GM23338 (cell line): ENCODE results near the gene RFNG. TPM values are rescaled to one million over a fixed set of nuclear protein-coding genes. Genes with fewer than 3 reads are reported as not detected.
A peak's percentile ranks its signal among the peaks of the same experiment; 100 is the strongest.

Experiments used
- ATAC-seq: fragments of 200-7000 bp; cut with Tn5 transposase; 3 replicates; pipeline ENCODE4 v1.9.1; 2020
- DNase-seq: peaks from one replicate; pipeline ENCODE4 v3.0.0-alpha.2; 2015; ENCODE audit warnings: low spot score
- H2AFZ ChIP-seq: fragments of 200-600 bp; sonication (generic); 2 replicates; pipeline ENCODE4 v1.8.0; 2016; ENCODE audit warnings: antibody characterized with exemption, mild to moderate bottlenecking, moderate library complexity
- H3F3A ChIP-seq: fragments of 200-600 bp; sonication (generic); replicated peaks from 2 replicates; pipeline ENCODE4 v1.8.0; 2017; ENCODE audit warnings: antibody characterized with exemption, mixed run types, low read depth
- H3K27ac ChIP-seq: fragments of 200-600 bp; sonication (generic); 2 replicates; pipeline ENCODE4 v1.6.1; 2016; ENCODE audit warnings: low read depth
- H3K27me3 ChIP-seq: fragments of 200-600 bp; sonication (generic); 2 replicates; pipeline ENCODE4 v1.8.0; 2016; ENCODE audit warnings: mild to moderate bottlenecking, mixed run types, moderate library complexity; ENCODE audit not compliant: insufficient read depth
- H3K36me3 ChIP-seq: fragments of 200-600 bp; sonication (generic); 2 replicates; pipeline ENCODE4 v1.8.0; 2016; ENCODE audit warnings: mild to moderate bottlenecking; ENCODE audit not compliant: insufficient read depth
- H3K4me1 ChIP-seq: fragments of 200-600 bp; sonication (generic); 2 replicates; pipeline ENCODE4 v1.8.0; 2016; ENCODE audit warnings: mild to moderate bottlenecking, moderate library complexity; ENCODE audit not compliant: insufficient read depth
- H3K4me2 ChIP-seq: fragments of 200-600 bp; sonication (generic); 2 replicates; pipeline ENCODE4 v1.7.1; 2017; ENCODE audit warnings: mixed run types
- H3K4me3 ChIP-seq: fragments of 200-600 bp; sonication (generic); 2 replicates; pipeline ENCODE4 v1.6.1; 2016; ENCODE audit warnings: mixed run types
- H3K79me2 ChIP-seq: fragments of 200-600 bp; sonication (generic); replicated peaks from 2 replicates; pipeline ENCODE4 v1.8.0; 2017; ENCODE audit warnings: mild to moderate bottlenecking; ENCODE audit not compliant: insufficient read depth
- H3K9me2 ChIP-seq: fragments of 200-600 bp; sonication (generic); 2 replicates; pipeline ENCODE4 v1.8.0; 2017; ENCODE audit not compliant: insufficient read depth
- H4K20me1 ChIP-seq: fragments of 200-600 bp; sonication (generic); replicated peaks from 2 replicates; pipeline ENCODE4 v1.8.0; 2017; ENCODE audit warnings: mild to moderate bottlenecking; ENCODE audit not compliant: insufficient read depth
- H3K27ac Mint-ChIP-seq: 2 replicates; pipeline ENCODE4 v1.8.0; 2020; ENCODE audit warnings: inconsistent platforms, mild to moderate bottlenecking, moderate library complexity, mixed read lengths
- H3K27me3 Mint-ChIP-seq: 3 replicates; pipeline ENCODE4 v1.8.0; 2022; ENCODE audit warnings: low read depth, mild to moderate bottlenecking, moderate library complexity, mixed read lengths, inconsistent platforms; ENCODE audit not compliant: insufficient read depth, poor library complexity
- H3K36me3 Mint-ChIP-seq: 3 replicates; pipeline ENCODE4 v1.8.0; 2021; ENCODE audit warnings: low read depth, mild to moderate bottlenecking, inconsistent platforms, moderate library complexity, mixed read lengths
- H3K4me1 Mint-ChIP-seq: 3 replicates; pipeline ENCODE4 v1.8.0; 2020; ENCODE audit warnings: mild to moderate bottlenecking, inconsistent platforms, mixed read lengths
- H3K4me3 Mint-ChIP-seq: 3 replicates; pipeline ENCODE4 v1.8.0; 2021; ENCODE audit warnings: moderate library complexity, mild to moderate bottlenecking, inconsistent platforms, mixed read lengths
- H3K9me3 Mint-ChIP-seq: 3 replicates; pipeline ENCODE4 v1.8.0; 2020; ENCODE audit warnings: moderate library complexity, mild to moderate bottlenecking, inconsistent platforms, mixed read lengths
- ZNF331 ChIP-seq: fragments of 250-450 bp; sonication (Bioruptor Pico); IDR thresholded peaks from 2 replicates; pipeline ENCODE4 v1.5.0; 2020; ENCODE audit warnings: low read depth, mild to moderate bottlenecking, moderate library complexity
- polyA plus RNA-seq: library from polyadenylated mRNA; unstranded; fragments of >200 nt; fragmentation: Nextera tagmentation; extraction: Ambion mirVana; gene quantifications from 2 replicates; pipeline ENCODE4 v1.2.1, GENCODE V29; 2016
- total RNA-seq: library from RNA; depleted of rRNA; stranded (reverse); fragments of >200 nt; shearing (Covaris generic); gene quantifications from 2 replicates; pipeline ENCODE4 v1.2.3, GENCODE V29; 2014
- TF ChIP-seq, protein P1 (sequence below), 2 experiments: fragments of 200-600 bp in 1 of 2; sonication (generic) in 1 of 2; conservative IDR thresholded peaks; 2 replicates each; pipeline versions ENCODE4 v1.5.1 to v1.6.1; 2016 to 2017; ENCODE audit warnings: antibody characterized with exemption in 2 of 2, low read depth in 2 of 2, mild to moderate bottlenecking in 2 of 2, moderate library complexity in 1 of 2
- TF ChIP-seq, protein P2 (sequence below): fragments of 250-450 bp; sonication (Bioruptor Pico); IDR thresholded peaks from 2 replicates; pipeline ENCODE4 v1.5.0; 2020; ENCODE audit warnings: mild to moderate bottlenecking, moderate library complexity

Gene RFNG
- total and polyA plus RNA-seq, 2 experiments from 2014 or later, result 18.0 to 44.7 TPM

GRCh38 chr17:82021107-82021899, 30.3 kb downstream of the RFNG start:
- peaks cover 11% of the 10 kb centered on the region for H3K4me1 Mint-ChIP-seq
- H3K27me3 Mint-ChIP-seq, result peaks cover 26% of the 10 kb centered on the region
- peaks cover 5% of the 10 kb centered on the region; the same call in 1 of the 2 replicates for H3K4me1 ChIP-seq
- peak overlapping the region; percentile 85 for H3K4me3 Mint-ChIP-seq
- ATAC-seq (no peak), DNase-seq (peak; percentile 53)
- peak overlapping the region; percentile 98 for H3K4me3 ChIP-seq
- H2AFZ ChIP-seq, result no peak overlapping the region
- peaks cover 15% of the 10 kb centered on the region for H3K79me2 ChIP-seq
- no peaks in the 10 kb centered on the region for H3K36me3 ChIP-seq
- no peak overlapping the region for H3K27ac ChIP-seq
- no peaks in the 10 kb centered on the region for H3K9me2 ChIP-seq
- no peaks in the 10 kb centered on the region for H3K27me3 ChIP-seq
- H3K4me2 ChIP-seq, result peak overlapping the region; percentile 95
- peaks cover 6% of the 10 kb centered on the region for H3K36me3 Mint-ChIP-seq
- TF ChIP-seq, protein P1, sequence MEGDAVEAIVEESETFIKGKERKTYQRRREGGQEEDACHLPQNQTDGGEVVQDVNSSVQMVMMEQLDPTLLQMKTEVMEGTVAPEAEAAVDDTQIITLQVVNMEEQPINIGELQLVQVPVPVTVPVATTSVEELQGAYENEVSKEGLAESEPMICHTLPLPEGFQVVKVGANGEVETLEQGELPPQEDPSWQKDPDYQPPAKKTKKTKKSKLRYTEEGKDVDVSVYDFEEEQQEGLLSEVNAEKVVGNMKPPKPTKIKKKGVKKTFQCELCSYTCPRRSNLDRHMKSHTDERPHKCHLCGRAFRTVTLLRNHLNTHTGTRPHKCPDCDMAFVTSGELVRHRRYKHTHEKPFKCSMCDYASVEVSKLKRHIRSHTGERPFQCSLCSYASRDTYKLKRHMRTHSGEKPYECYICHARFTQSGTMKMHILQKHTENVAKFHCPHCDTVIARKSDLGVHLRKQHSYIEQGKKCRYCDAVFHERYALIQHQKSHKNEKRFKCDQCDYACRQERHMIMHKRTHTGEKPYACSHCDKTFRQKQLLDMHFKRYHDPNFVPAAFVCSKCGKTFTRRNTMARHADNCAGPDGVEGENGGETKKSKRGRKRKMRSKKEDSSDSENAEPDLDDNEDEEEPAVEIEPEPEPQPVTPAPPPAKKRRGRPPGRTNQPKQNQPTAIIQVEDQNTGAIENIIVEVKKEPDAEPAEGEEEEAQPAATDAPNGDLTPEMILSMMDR (conservative IDR thresholded peaks at IDR 0.05; ENCODE audit: low read depth in 2 of 2), result peak in 1 of 2 experiments; percentile 76
- TF ChIP-seq ZNF331 (CRISPR knock-in tag), result no peak
- TF ChIP-seq, protein P2, sequence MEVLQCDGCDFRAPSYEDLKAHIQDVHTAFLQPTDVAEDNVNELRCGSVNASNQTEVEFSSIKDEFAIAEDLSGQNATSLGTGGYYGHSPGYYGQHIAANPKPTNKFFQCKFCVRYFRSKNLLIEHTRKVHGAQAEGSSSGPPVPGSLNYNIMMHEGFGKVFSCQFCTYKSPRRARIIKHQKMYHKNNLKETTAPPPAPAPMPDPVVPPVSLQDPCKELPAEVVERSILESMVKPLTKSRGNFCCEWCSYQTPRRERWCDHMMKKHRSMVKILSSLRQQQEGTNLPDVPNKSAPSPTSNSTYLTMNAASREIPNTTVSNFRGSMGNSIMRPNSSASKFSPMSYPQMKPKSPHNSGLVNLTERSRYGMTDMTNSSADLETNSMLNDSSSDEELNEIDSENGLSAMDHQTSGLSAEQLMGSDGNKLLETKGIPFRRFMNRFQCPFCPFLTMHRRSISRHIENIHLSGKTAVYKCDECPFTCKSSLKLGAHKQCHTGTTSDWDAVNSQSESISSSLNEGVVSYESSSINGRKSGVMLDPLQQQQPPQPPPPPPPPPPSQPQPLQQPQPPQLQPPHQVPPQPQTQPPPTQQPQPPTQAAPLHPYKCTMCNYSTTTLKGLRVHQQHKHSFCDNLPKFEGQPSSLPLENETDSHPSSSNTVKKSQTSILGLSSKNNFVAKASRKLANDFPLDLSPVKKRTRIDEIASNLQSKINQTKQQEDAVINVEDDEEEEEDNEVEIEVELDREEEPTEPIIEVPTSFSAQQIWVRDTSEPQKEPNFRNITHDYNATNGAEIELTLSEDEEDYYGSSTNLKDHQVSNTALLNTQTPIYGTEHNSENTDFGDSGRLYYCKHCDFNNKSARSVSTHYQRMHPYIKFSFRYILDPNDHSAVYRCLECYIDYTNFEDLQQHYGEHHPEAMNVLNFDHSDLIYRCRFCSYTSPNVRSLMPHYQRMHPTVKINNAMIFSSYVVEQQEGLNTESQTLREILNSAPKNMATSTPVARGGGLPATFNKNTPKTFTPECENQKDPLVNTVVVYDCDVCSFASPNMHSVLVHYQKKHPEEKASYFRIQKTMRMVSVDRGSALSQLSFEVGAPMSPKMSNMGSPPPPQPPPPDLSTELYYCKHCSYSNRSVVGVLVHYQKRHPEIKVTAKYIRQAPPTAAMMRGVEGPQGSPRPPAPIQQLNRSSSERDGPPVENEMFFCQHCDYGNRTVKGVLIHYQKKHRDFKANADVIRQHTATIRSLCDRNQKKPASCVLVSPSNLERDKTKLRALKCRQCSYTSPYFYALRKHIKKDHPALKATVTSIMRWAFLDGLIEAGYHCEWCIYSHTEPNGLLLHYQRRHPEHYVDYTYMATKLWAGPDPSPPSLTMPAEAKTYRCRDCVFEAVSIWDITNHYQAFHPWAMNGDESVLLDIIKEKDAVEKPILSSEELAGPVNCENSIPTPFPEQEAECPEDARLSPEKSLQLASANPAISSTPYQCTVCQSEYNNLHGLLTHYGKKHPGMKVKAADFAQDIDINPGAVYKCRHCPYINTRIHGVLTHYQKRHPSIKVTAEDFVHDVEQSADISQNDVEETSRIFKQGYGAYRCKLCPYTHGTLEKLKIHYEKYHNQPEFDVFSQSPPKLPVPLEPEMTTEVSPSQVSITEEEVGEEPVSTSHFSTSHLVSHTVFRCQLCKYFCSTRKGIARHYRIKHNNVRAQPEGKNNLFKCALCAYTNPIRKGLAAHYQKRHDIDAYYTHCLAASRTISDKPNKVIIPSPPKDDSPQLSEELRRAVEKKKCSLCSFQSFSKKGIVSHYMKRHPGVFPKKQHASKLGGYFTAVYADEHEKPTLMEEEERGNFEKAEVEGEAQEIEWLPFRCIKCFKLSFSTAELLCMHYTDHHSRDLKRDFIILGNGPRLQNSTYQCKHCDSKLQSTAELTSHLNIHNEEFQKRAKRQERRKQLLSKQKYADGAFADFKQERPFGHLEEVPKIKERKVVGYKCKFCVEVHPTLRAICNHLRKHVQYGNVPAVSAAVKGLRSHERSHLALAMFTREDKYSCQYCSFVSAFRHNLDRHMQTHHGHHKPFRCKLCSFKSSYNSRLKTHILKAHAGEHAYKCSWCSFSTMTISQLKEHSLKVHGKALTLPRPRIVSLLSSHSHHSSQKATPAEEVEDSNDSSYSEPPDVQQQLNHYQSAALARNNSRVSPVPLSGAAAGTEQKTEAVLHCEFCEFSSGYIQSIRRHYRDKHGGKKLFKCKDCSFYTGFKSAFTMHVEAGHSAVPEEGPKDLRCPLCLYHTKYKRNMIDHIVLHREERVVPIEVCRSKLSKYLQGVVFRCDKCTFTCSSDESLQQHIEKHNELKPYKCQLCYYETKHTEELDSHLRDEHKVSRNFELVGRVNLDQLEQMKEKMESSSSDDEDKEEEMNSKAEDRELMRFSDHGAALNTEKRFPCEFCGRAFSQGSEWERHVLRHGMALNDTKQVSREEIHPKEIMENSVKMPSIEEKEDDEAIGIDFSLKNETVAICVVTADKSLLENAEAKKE (CRISPR knock-in tag), result no peak
- no peaks in the 10 kb centered on the region; the same call in 2 of the 3 replicates for H3K9me3 Mint-ChIP-seq
- H3K27ac Mint-ChIP-seq, result no peak overlapping the region
- H3F3A ChIP-seq, result peaks cover 13% of the 10 kb centered on the region; the same call in 1 of the 2 replicates
- peaks cover 3% of the 10 kb centered on the region for H4K20me1 ChIP-seq
